ENCODE results near the gene PTGER4.

The PTGER4 gene

GRCh38 chr5:40669606-40670390 is 9.9 kb upstream of the PTGER4 start:
- no peak for DNase-seq (ENCODE audit: low read depth in 2 of 2, low spot score in 1 of 2)

- no peak for DNase-seq (ENCODE audit: low read depth in 2 of 2, low spot score in 1 of 2)
Measured at GRCh38 chr5:40672425-40672824, 7.3 kb upstream of the PTGER4 start.

- DNase-seq (ENCODE audit: low read depth in 2 of 2, low spot score in 1 of 2) = no peak
Measured at GRCh38 chr5:40674661-40675235, 5.0 kb upstream of the PTGER4 start.

GRCh38 chr5:40675396-40676133 is 4.2 kb upstream of the PTGER4 start:
- no peak for DNase-seq (ENCODE audit: low read depth in 2 of 2, low spot score in 1 of 2)

GRCh38 chr5:40676613-40677343 is 2.9 kb upstream of the PTGER4 start:
- DNase-seq (ENCODE audit: low read depth in 2 of 2, low spot score in 1 of 2) = no peak

GRCh38 chr5:40677456-40677855 is 2.3 kb upstream of the PTGER4 start:
- no peak for DNase-seq (ENCODE audit: low read depth in 2 of 2, low spot score in 1 of 2)

GRCh38 chr5:40678026-40678425 is 1.7 kb upstream of the PTGER4 start:
- no peak for DNase-seq (ENCODE audit: low read depth in 2 of 2, low spot score in 1 of 2)

GRCh38 chr5:40678460-40679147 is 1.1 kb upstream of the PTGER4 start:
- DNase-seq (ENCODE audit: low read depth in 2 of 2, low spot score in 1 of 2) = no peak

- DNase-seq (ENCODE audit: low read depth in 2 of 2, low spot score in 1 of 2) = peak; percentile 81 to 84
Measured at GRCh38 chr5:40679148-40679912, 385 bp upstream of the PTGER4 start.

- no peak for DNase-seq (ENCODE audit: low read depth in 2 of 2, low spot score in 1 of 2)
Measured at GRCh38 chr5:40680741-40681362, 1.1 kb downstream of the PTGER4 start.

GRCh38 chr5:40681363-40682153 is 1.8 kb downstream of the PTGER4 start:
- DNase-seq (ENCODE audit: low read depth in 2 of 2, low spot score in 1 of 2) = no peak

- DNase-seq (ENCODE audit: low read depth in 2 of 2, low spot score in 1 of 2) = no peak
Measured at GRCh38 chr5:40682154-40683017, 2.7 kb downstream of the PTGER4 start.

GRCh38 chr5:40683305-40683704 is 3.6 kb downstream of the PTGER4 start:
- DNase-seq (ENCODE audit: low read depth in 2 of 2, low spot score in 1 of 2) = no peak

GRCh38 chr5:40685193-40685592 is 5.5 kb downstream of the PTGER4 start:
- no peak for DNase-seq (ENCODE audit: low read depth in 2 of 2, low spot score in 1 of 2)

GRCh38 chr5:40685976-40686486 is 6.3 kb downstream of the PTGER4 start:
- DNase-seq (ENCODE audit: low read depth in 2 of 2, low spot score in 1 of 2) = no peak

GRCh38 chr5:40687321-40687720 is 7.6 kb downstream of the PTGER4 start:
- no peak for DNase-seq (ENCODE audit: low read depth in 2 of 2, low spot score in 1 of 2)

GRCh38 chr5:40688127-40688761 is 8.5 kb downstream of the PTGER4 start:
- DNase-seq (ENCODE audit: low read depth in 2 of 2, low spot score in 1 of 2) = peak; percentile 65 to 83

Measured in stimulated activated CD8-positive, alpha-beta memory T cell treated with anti-CD3 and anti-CD28 coated beads, Interleukin-4, amount 100 ng/mL, for 4 hours (primary cell).